ENCODE measurements around the gene PLXNC1. TPM values are rescaled to one million over a fixed set of nuclear protein-coding genes. Genes with fewer than 3 reads are reported as not detected.
A peak's percentile ranks its signal among the peaks of the same experiment; 100 is the strongest.

PLXNC1 gene
- total RNA-seq, 6 donors from 2014 or later: 14.1 to 51.3 (median 24.6) TPM

DNA sequence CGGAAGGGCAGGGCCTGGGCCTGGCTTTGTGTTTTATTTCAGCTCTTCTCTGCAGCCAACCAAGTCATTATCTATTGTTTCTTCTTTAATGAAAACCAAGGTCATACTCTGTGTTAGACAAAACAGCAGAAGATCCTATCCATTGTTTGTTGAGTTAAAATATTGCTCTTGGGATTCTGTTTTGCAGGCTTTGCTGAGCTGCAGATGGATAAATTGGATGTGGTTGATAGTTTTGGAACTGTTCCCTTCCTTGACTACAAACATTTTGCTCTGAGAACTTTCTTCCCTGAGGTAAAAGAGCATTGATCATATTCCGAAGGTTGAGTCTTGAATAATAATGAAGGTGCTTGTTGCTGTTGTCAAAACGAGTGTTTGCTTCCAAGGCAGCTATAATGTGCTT is 106.6 kb downstream of the PLXNC1 start:
- ATAC-seq (ENCODE audit: low FRiP score in 2 of 2): no peak
- peak overlapping the region in 1 of 4 donors; percentile 15 for H3K27ac ChIP-seq
- peaks cover 0 to 18% (median 0%) of the 10 kb centered on the region in 4 donors for H3K36me3 ChIP-seq

DNA sequence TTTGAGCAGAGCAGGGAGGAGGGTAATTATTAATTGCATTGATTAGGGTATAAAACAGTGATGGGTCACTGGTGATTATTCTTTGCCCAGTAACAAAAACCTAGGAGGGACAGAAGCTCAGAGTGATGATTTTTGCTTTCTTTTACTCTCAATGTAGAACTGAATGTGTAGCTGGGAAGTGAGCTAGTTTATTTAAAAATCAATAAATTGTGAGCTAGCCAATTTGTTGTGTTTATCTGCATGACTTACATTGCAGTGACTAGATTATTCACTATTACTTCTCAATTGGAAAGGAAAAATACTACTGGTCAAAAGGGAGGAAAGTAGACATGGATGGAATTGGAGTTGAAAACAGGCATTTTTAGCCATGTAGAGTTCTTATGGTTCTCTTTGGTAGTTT is 107.1 kb downstream of the PLXNC1 start:
- no peak for DNase-seq
- H3K9me3 ChIP-seq: no peaks in the 10 kb centered on the region
- TF ChIP-seq POLR2AphosphoS5 (IDR thresholded peaks at IDR 0.05): no peak
- TF ChIP-seq, protein P1, sequence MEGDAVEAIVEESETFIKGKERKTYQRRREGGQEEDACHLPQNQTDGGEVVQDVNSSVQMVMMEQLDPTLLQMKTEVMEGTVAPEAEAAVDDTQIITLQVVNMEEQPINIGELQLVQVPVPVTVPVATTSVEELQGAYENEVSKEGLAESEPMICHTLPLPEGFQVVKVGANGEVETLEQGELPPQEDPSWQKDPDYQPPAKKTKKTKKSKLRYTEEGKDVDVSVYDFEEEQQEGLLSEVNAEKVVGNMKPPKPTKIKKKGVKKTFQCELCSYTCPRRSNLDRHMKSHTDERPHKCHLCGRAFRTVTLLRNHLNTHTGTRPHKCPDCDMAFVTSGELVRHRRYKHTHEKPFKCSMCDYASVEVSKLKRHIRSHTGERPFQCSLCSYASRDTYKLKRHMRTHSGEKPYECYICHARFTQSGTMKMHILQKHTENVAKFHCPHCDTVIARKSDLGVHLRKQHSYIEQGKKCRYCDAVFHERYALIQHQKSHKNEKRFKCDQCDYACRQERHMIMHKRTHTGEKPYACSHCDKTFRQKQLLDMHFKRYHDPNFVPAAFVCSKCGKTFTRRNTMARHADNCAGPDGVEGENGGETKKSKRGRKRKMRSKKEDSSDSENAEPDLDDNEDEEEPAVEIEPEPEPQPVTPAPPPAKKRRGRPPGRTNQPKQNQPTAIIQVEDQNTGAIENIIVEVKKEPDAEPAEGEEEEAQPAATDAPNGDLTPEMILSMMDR (IDR thresholded peaks at IDR 0.05): no peak
- no peak for TF ChIP-seq EP300 (IDR thresholded peaks at IDR 0.05)
- no peak for TF ChIP-seq POLR2A (IDR thresholded peaks at IDR 0.05)

More for the DNA sequence above, 106.6 kb downstream of the PLXNC1 start:
- Histone ChIP-seq H3K4me3 (no peak overlapping the region), H3K4me1 (peaks cover 0 to 4% (median 1%) of the 10 kb centered on the region in 4 donors), H3K27me3 (no peaks in the 10 kb centered on the region), H3K9me3 (no peaks in the 10 kb centered on the region)
- no peak for DNase-seq
- no peak for TF ChIP-seq POLR2A (IDR thresholded peaks at IDR 0.05)
- TF ChIP-seq EP300 (IDR thresholded peaks at IDR 0.05): no peak
- TF ChIP-seq, protein P1 (IDR thresholded peaks at IDR 0.05): no peak
- no peak for TF ChIP-seq POLR2AphosphoS5 (IDR thresholded peaks at IDR 0.05)
- 71 to 80% methylated on average over 3 of the region's 3 CpGs for WGBS, 2 donors

DNA sequence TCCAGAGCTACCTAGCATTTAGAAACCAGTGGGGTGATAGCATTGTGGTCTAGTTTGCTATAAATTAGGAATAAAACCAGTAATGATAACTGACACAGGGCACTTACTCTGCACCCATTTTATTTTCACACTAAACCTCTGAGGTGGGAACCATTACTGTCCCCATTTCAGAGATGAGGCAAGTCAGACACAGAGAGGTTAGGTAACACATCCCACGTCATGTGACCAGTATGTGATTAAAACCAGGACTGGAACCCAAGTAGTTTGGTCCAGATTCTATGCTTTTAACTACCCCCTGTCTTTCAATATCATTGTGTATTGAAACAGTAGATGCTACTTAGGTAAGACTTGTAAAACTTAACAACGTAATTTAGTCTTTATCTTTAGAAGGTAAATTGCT is 110.2 kb downstream of the PLXNC1 start:
- WGBS, 2 donors: 76 to 87% methylated on average over 2 of the region's 2 CpGs
- no peak for DNase-seq
- peaks cover 0 to 7% (median 0%) of the 10 kb centered on the region in 4 donors for H3K36me3 ChIP-seq
- H3K27me3 ChIP-seq: no peaks in the 10 kb centered on the region
- no peak overlapping the region for H3K27ac ChIP-seq
- TF ChIP-seq POLR2AphosphoS5 (IDR thresholded peaks at IDR 0.05) (no peak), POLR2A (IDR thresholded peaks at IDR 0.05) (no peak), EP300 (IDR thresholded peaks at IDR 0.05) (no peak)
- TF ChIP-seq, protein P1 (IDR thresholded peaks at IDR 0.05): no peak
- peaks cover 23 to 29% (median 25%) of the 10 kb centered on the region in 4 donors for H3K4me1 ChIP-seq
- H3K4me3 ChIP-seq: no peak overlapping the region
- no peak for ATAC-seq (ENCODE audit: low FRiP score in 2 of 2)
- no peaks in the 10 kb centered on the region for H3K9me3 ChIP-seq

More for the DNA sequence above, 107.1 kb downstream of the PLXNC1 start:
- peaks cover 0 to 17% (median 0%) of the 10 kb centered on the region in 4 donors for H3K36me3 ChIP-seq
- H3K4me3 ChIP-seq: no peak overlapping the region
- peak overlapping the region in 1 of 4 donors; percentile 15 for H3K27ac ChIP-seq
- H3K27me3 ChIP-seq: no peaks in the 10 kb centered on the region
- ATAC-seq (ENCODE audit: low FRiP score in 2 of 2): no peak
- peaks cover 0 to 4% (median 1%) of the 10 kb centered on the region in 4 donors for H3K4me1 ChIP-seq

DNA sequence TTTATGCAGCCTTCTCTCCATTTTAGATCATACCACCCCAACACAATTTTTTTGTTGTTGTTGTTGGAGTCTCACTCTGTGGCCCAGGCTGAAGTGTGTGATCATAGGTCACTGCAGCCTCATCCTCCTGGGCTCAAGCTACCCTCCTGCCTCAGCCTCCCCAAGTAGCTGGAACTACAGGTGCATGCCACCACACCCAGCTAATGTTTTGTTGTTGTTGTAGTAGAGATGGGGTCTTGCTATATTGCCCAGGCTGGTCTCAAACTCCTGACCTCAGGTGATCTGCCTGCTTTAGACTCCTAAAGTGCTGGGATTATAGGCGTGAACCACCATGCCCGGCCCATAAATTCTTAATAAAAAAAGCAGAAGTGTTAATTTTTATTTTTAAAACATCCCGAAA is 111.6 kb downstream of the PLXNC1 start:
- Histone ChIP-seq H3K9me3 (no peaks in the 10 kb centered on the region), H3K4me3 (no peak overlapping the region), H3K36me3 (peaks cover 0 to 7% (median 0%) of the 10 kb centered on the region in 4 donors), H3K27ac (no peak overlapping the region), H3K4me1 (peaks cover 31 to 39% (median 35%) of the 10 kb centered on the region in 4 donors), H3K27me3 (no peaks in the 10 kb centered on the region)
- TF ChIP-seq, protein P1 (IDR thresholded peaks at IDR 0.05): no peak
- TF ChIP-seq EP300 (IDR thresholded peaks at IDR 0.05) (no peak), POLR2AphosphoS5 (IDR thresholded peaks at IDR 0.05) (no peak), POLR2A (IDR thresholded peaks at IDR 0.05) (no peak)
- DNase-seq (no peak), ATAC-seq (ENCODE audit: low FRiP score in 2 of 2) (no peak)
- 92 to 93% methylated on average over 3 of the region's 3 CpGs for WGBS, 2 donors

DNA sequence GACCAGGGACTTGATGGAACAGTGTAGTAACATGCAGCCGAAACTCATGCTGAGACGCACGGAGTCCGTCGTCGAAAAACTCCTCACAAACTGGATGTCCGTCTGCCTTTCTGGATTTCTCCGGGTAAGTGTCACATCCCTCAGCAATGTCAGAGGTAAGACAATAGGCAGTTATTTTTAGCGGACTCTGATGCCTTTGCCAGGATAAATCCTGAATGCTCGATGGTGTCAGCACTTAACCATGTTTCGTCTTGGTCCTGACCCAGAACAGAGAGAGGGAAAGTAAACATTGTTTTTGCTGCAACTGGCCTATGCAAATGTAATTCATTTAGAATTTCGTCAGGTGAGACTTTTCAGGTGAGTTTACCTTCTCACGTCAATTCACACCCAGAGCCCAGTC is 112.3 kb downstream of the PLXNC1 start:
- no peak overlapping the region for H3K4me3 ChIP-seq
- peak overlapping the region in 1 of 4 donors; percentile 4 for H3K27ac ChIP-seq
- no peaks in the 10 kb centered on the region for H3K9me3 ChIP-seq
- WGBS, 2 donors: 75 to 78% methylated on average over 13 of the region's 13 CpGs
- no peaks in the 10 kb centered on the region for H3K27me3 ChIP-seq
- no peak for TF ChIP-seq EP300 (IDR thresholded peaks at IDR 0.05)
- TF ChIP-seq POLR2A (IDR thresholded peaks at IDR 0.05): no peak
- TF ChIP-seq, protein P1 (IDR thresholded peaks at IDR 0.05): no peak
- no peak for TF ChIP-seq POLR2AphosphoS5 (IDR thresholded peaks at IDR 0.05)
- peaks cover 27 to 39% (median 35%) of the 10 kb centered on the region in 4 donors for H3K4me1 ChIP-seq
- ATAC-seq (ENCODE audit: low FRiP score in 2 of 2): no peak
- H3K36me3 ChIP-seq: peaks cover 0 to 6% (median 0%) of the 10 kb centered on the region in 4 donors
- DNase-seq: no peak

Measured in upper lobe of left lung (tissue), 6 donors.